NCI-H345 treated with DMSO at 0.1 percent for 48 hours (cell line): Measurements from ENCODE around the gene APBB2.
"Not testable (repeated sequence)": the region's sequence is repeated elsewhere in the genome, so short reads cannot be mapped to it uniquely, and the experiment has no call there.

Source experiments
- DNase-seq: peaks from one replicate; lab custom pipeline; 2025; ENCODE audit not compliant: unreplicated experiment; lab: John Stamatoyannopoulos, UW

Gene APBB2

DNA sequence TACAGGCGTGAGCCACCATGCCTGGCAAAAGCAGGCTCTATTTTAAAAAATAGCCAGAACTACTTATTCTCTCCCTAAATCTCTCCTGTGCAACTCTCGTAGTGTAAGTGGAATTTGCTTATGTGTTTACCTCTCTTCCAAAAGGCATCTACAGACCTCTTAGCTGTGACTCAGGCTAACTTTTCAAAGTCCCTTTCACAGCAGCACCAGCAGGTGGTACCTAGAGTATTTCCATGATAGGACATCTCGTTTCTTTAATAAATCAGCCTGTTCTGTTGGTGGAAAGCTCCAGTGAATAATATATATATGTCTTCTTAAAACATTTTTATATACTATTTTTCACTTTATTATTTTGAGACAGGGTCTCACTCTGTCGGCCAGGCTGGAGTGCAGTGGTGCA, 375.6 kb downstream of the APBB2 start:
- no peak for DNase-seq

DNA sequence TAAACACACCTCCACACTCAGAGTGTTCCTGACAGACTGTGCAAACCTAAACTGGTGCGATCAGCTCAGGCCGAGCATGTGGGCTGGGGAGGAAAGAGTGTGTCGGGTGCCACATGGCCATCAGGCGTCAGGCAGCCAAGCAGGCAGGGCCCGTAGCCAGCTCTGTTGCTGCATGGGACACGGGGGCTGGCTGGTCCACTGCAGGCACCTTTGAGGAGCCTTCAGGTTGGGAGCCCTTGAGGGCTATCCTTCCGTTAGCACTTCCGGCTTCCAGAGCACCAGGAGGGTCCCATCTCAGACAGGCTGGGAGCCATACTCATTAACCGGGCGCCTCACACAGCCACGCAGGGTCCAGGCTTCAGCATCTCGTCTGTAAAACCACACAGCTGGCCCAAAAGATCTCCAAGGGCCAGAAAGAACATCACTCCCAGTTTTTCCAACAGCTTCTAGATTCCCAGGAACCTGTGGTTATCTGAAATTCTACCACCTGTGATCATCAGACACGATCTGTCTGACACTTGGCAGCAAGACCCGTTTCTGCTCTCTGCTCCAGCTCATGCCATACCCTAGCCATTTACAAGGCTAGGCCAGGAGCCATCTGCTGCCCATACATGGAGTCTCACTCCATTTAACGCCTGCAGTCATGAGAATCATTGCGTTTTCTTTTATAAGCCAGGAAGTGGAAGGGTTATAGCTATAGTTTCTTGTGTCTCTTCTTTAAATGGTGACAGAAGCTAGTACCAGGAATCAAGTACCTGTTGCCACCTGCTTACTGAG, 377.1 kb downstream of the APBB2 start:
- no peak for DNase-seq

DNA sequence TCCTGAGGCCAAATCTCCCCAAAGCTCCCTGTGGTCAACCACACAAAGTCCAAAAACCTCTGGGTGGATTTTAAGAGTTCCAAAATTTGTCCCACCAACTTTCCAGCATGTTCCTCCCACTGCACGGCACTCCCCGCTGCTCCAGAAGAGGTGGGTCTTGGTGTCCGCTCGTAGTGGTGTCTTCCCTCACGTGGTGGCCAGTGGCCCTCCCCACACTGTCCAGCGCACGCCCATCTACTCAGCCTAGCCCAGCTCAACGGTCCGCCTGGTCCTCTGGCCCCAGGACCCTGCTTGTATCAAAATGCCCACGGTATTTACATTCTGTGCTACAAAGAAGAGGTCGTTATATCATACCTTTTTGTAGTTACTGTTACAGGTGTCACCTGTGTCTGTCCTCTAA, 381.1 kb downstream of the APBB2 start:
- no peak for DNase-seq

DNA sequence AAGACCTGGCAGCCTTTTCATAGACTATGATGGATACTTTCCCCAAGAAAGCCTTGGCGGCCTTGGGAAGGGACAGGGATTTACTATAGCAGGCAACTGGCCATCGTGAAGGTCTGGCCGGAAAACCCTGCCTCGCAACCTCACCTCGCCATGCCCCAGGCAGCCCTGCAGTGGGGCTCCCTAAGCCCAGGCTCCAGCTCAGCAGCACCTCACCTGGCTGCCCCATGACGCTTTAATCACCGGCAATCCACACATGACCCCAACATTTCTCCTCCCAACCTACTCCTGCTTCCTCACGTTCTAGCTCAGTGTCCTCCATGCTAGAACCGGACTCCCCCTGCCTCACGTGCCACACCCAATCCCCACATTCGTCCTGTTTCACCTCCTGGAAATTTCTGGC, 382.2 kb downstream of the APBB2 start:
- DNase-seq: no peak

DNA sequence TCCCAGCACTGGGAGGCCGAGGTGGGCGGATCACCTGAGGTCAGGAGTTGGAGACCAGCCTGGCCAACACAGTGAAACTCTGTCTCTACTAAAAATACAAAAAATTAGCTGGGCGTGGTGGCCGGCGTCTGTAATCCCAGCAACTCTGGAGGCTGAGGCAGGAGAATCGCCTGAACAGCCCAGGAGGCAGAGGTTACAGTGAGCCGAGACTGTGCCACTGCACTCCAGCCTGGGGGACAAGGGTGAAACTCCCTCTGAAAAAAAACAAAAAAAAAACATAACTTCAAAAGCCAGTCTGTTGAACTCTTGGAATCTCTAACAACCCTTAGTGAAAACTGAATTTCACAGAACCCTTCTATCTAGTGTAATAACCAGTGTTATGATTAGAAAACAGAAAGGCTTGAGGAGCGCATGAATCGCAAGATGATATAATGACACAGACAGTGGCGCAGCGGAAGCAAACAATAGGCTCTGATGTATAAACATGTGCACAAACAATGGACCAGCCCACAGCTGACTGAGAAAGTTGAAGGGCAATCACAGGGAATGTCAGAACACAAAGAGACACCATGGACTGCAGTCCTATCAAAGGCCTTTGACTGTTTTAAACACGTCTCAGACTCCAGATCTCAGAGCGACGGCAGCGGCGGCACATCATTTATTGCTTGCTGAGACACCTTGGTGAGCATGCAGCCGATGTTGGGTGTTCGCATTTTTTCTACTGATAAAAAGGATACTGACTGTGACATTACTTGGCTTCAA, 383.0 kb downstream of the APBB2 start:
- DNase-seq: no peak

DNA sequence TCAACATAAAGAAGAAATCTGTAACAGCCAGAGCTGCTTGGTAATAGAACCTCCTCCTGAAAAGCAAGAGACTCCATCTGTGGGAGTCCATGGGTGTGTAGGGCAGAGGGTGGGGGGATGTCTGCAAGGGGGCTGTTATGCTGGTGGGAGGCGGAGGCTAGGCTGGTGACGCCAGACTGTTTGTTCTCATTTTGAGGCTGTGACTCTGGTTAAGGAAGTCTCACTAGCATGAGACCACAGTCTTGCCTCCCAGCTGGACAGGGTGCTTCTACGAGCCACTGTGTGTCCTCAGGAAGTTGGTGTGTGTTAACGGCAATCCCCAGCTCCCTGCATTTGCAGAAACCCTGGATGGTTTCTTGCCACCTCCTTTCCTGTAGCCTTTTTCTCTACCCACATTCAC, 384.8 kb downstream of the APBB2 start:
- DNase-seq: no peak

DNA sequence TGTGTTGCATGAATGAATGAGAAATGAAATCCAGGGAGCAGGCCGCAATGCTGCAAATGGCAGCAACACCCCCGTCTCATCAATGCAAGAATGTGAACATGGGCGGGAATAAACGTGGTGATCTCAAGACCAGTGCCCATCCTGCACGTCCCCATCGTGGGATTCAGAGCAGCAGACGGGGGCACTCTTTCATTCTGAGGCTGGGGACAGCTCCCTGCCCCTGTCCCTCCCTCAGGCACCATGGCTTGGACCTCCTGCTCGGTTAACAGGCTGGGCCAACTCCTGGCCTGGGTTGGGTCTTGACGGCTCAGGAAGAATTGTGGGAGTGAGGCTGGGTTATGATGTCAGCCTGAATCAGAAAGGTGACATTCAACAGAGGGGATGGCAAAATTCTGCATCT, 385.7 kb downstream of the APBB2 start:
- no peak for DNase-seq

DNA sequence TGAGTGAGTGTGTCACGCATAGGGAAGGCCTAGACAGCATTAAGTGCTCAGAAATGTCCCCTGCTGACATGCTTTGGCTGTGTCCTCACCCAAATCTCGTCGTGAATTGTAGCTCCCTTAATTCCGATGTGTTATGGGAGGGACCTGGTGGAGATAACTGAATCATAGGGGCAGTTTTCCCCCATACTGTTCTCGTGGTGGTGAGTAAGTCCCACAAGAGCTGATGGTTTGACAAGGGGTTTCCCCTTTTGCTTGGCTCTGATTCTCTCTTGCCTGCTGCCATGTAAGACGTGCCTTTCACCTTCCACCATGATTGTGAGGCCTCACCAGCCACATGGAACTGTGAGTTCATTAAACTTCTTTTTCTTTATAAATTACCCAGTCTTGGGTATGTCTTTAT, 386.6 kb downstream of the APBB2 start:
- DNase-seq: no peak

DNA sequence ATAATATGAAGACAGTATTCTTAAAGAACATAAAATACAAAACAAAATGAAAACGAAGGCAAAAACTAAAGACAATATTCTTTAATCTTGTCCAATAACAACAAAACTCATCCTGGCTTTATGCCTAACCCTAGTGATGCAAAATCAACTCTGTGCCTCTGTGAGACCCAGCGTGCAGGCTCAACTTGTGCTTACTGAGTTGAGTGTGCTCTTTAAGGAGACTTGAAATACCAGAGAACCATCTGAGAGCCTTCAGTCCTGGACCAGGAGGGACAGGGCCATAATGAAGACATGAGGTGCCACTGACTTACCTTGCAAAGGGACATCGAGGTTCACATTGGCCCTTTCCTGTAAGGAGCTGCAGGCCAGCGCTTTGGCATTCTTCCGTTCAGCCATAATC, 387.5 kb downstream of the APBB2 start:
- no peak for DNase-seq

DNA sequence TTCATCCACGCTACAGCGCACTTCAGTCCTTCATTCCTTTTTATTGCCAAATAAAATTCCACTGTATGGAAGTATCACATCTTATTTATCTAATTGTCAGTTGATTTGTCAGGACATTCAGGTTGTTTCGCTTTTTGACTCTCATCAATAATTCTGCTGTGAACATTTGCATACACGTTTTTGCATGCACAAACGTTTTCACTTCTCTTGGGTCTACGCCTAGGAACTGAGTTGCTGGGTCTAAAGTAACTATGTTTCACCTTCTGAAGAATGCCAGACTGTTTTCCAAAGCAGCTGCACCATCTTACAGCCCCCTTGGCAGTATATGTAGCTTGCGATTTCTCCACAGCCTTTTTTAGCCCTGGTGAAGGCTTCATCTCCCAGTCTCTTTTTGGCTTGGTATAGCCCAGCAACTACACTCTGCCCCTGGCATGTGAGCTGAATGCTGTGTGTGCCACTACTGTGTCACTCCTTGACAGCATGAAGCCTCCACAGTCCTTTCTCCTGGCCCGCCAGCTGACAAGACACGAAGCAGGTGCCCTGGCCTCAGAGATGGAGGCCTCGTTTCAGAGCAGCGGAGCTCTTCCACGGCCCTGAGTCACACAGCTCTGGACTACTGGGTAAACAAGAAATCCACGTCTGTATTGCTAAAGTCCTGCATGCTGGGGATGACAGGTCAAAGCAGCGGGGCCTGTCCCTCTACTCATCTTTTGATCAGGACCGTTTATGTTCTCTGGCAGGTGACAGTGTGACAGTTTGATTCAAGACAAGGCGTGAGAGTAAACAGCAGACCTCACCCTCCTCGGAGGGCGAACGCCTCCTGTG, 389.1 kb downstream of the APBB2 start:
- no peak for DNase-seq

DNA sequence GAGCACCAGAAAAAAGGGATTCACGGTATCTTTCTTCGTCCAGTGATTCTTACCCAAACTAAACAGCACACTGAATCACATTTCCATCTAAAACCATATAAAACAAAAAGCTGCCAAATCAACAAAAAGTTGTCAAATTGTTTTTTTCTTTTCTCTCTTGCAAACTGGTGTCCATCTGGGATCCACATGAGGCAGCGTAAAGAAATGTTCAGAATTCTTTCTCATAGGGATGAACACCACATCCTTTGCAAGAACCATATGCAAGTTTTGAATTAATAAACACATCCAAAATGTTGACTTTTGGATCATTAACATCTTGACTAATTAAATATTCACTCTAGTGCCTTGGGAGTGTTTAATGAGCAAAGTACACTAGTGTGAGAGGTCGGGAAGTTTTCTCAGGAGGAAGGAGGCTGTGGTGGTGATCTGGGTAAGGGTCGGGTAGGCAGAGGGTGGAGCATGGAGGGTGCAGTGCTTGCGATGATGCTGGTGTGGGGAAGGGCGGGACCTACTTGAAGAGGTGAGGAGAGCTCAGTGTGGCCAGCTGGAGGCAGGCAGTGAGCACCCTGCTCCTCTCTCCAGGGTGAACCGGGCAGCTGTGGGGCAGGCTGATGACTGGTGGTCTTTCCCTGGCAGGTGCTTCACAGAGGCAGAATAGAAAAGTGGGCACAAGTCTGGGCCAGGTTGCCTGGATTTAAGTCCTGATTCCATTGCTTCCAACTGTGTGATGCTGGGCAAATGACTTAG, 391.7 kb downstream of the APBB2 start:
- DNase-seq: no peak

DNA sequence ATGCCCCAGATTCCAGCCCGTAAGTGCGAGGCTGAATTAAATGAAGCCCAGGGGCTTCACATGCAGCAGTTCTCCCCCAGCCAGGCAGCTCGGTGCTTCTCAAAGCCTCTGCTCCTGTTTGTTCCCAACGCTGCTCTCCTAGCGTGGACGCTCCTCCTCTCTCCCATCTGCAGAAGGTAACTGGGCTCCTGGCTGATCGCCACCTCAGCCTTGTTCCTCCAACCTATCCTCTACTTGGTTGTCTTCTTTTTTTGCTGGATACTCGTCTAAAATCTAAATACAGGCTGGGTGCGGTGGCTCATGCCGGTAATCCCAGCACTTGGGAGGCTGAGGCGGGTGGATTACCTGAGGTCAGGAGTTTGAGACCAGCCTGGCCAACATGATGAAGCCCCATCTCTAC, 394.2 kb downstream of the APBB2 start:
- no peak for DNase-seq

DNA sequence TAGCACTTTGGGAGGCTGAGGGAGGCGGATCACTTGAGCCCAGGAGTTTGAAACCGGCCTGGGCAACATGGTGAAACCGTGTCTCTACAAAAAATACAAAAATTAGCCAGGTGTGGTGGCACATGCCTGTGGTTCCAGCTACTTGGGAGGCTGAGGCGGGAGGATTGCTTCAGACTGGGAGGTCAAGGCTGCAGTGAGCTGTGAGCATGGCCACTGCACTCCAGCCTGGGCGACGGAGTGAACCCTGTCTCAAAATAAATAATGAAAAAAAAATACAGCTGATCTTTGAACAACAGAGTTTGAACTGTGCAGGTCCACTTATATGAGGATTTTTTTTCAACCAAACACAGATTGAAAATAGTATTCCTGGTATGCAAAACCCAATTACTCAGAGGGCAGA, 397.2 kb downstream of the APBB2 start:
- not testable (repeated sequence) for DNase-seq

DNA sequence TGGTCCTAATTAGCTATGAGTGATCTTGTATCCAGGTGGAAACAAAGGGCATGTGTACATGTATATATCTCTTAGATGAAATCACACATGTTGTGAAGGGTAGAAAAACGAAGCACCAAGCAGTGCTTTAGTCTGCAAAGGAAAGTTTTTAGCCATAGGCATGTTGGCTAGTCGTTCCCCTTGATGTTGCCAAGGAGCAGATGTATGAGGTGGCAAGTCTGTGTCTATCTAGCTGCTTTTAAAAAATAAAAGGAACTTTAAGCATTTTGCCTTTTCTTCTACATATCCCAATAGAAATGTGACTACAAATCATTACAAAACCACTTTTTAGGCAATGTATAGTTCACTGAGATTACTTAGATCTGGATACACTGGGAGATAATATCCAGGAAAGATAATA, 401.5 kb downstream of the APBB2 start:
- no peak for DNase-seq

DNA sequence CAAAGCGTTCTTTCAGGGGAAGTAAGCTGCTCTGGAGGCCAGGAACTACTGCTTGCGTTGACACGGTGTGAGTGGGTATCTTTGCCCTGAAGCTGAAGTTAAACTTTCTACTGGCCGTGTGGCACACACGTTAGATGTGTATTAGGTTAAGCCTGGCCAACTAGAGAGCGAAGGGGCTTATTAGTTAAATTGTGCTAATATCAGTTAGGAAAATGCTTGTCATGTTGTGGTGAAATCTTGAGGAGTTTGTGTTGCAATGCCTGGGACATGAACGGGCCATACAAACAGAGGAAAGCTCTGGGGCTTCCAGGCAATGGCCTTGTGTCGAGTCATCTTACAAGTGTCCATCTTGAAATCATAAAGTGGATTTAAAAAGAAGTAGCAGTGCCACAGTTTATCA, 402.0 kb downstream of the APBB2 start:
- no peak for DNase-seq

DNA sequence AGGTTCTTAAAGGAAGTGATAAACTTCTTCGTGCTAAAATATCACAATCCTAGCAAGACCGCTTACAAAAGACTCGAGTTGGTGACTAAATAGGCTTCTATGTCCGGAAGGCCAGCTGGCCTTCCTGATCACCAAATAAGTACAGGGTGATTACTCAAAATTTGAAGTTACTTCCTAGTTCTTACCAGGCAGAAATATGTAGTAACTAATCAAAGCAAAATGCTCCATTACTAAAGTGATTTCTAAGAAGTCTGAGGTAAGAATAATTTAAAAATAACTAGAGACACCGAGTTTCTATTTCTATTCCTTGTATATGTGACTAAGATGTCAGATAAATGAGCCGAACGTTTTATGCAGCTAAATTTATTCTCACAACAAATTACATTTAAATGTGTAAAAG, 402.4 kb downstream of the APBB2 start:
- no peak for DNase-seq

DNA sequence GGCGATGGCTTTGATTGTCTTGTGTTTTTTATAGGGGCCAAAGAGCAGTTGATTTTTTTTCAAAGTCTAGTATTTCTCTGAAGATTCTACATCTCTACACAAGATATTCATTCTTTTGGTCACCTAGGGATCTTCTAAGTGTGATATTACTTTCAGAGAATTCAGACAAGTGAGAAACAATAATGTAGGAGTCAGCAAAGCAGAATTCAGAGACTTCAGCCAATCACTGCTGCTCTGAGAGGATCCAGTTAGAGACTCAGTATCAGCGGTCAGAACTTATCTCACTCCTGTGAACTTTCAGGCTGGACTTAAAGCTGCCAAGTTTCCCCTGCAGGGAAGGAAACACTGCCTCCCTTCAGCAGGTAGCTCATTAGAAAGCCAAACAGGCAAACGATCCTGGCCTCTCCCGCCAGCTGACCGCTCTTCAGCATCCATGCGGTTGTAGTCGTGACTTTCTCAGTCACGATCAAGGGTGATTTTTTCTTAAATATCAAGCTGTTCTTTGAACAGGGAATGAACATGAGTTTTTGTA, 405.4 kb downstream of the APBB2 start:
- DNase-seq: no peak

DNA sequence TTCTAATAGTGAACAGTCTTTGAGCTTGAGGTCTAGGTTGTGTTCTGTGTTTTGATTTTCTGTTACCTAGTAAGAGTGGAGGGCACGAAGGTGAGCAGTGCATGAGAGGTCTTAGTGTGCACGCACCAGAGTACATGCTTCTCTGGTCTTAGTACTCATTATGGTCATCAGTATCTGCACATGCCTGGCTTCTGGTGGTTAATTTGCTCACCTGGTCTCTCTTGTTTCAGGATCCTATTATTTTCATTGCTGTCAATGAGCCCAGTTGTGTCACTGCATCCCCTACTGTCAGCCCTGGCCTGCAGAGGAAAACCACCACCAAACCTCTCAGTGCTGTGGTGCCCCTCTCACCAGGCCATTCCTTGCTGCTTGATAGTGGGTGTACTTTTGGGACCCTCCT, 409.7 kb downstream of the APBB2 start:
- DNase-seq: no peak

DNA sequence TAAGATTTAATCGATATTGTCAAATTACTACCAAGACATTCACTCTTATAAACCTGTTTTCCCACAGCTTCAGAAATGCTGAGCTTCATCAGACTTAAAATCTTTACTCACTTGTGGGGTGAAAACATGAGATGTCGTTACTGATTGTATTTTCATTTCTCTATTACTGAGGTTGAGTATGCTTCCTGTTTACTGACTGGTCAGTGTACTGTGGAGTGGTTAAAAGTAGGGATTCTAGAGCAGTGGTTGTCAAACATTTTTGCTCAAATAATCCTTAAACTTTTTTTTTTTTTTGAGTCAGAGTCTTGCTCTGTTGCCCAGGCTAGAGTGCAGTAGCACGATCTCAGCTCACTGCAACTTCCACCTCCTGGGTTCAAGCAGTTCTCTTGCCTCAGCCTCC, 414.3 kb downstream of the APBB2 start:
- no peak for DNase-seq

DNA sequence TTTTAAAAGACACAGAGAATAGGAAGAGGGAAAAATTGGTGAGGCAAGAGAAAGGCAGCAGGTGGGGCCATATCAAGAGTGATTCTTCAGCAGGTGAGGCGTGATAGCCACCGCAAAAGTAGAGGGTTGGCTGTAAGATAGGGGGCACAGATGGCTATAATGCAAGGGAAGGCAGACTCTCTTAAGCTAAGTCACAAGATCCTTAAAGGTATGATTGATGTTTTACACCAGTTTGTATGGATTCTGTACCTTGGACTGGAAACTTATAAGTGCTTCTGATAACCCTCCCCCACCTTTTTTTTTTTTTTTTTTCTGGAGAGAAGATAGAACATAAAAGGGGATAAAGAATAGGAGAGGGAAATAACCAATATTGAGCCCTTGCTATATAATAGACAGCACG, 424.6 kb downstream of the APBB2 start:
- DNase-seq: no peak

DNA sequence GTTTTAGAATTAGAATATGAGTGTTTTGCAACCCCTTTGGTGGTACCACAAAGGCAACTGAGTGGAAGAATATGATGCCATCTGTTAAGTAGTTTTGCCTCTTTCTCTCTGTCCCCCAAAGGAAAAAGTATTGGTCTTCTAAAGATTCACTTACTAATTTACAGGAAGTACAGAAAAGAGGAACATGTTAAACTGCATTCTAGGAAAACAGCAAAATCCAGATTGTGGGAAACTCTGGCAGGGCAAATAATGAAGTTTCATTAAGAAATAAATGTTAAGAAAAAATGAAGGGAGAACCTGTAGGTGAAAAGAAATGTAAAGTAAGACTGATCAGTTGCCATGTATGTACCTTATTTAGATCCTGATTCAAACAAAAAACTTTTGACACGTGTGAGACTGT, 425.3 kb downstream of the APBB2 start:
- no peak for DNase-seq
